ENCODE results near the gene FOXP2.
"Not testable (repeated sequence)": the region's sequence is repeated elsewhere in the genome, so short reads cannot be mapped to it uniquely, and the experiment has no call there.

Gene FOXP2

DNA sequence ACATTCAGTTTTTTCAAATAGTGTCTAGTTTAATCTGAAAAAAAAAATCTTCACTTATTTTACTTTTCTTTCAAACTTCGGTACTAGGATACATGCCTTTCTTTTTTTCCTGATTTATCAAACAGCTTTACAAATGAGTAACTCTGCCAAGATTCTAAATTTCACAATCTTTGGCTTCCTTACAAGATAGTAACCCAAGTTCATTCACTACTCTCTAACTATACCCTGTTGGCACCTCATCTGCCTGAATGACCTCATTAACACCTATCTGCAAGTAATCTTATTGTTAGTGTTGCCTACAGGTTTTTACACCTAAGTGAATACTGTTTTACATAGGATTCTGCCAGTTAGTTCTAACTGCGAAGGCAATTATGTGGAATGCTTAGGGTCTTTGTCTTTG, 159.8 kb downstream of the FOXP2 start:
- H3K27me3 Mint-ChIP-seq: peaks cover 2% of the 10 kb centered on the region
- H3K9me3 Mint-ChIP-seq: no peaks in the 10 kb centered on the region
- H3K27ac Mint-ChIP-seq: no peak overlapping the region
- no peaks in the 10 kb centered on the region for H3K36me3 Mint-ChIP-seq
- H3K4me3 Mint-ChIP-seq: no peak overlapping the region
- H3K4me1 Mint-ChIP-seq: no peaks in the 10 kb centered on the region

DNA sequence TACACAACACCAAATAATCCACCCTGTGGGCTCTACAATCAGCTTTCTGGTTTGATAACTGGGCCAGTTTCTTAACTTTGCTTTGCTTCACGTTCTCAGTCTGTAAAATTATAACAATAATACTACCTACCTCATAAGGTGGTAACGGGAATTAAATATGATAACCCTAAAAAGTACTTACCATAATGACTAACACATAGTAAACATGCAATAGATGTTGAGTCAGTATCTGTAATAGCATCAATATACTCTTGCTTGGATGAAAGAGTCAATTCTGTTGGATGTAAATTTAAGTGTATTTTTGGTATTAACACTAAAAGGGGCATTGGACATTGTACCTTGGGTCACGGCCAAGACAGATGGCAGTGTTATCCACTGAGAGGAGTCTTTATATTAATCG, 160.5 kb downstream of the FOXP2 start:
- peaks cover 2% of the 10 kb centered on the region for H3K27me3 Mint-ChIP-seq
- H3K9me3 Mint-ChIP-seq: no peaks in the 10 kb centered on the region
- no peak overlapping the region for H3K27ac Mint-ChIP-seq

DNA sequence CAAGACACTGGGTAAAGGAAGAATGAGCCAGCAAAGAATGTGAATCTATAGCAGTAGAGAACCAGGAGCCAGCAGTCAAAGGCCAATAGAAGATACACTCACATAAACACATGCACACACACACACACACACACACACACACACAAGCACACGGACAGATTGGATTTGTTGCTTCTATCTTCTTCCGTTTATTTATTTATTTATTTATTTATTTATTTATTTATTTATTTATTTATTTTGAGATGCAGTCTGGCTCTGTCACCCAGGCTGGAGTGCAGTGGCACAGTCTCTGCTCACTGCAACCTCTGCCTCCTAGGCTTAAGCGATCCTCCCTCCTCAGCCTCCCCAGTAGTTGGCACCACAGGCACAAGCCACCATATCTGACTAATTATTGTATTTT, 166.3 kb downstream of the FOXP2 start:
- H3K9me3 Mint-ChIP-seq, H3K27me3 Mint-ChIP-seq, H3K36me3 Mint-ChIP-seq, H3K27ac Mint-ChIP-seq, H3K4me3 Mint-ChIP-seq, H3K4me1 Mint-ChIP-seq: not testable (repeated sequence)

More for the DNA sequence above, 160.5 kb downstream of the FOXP2 start:
- H3K4me3 Mint-ChIP-seq: no peak overlapping the region
- no peaks in the 10 kb centered on the region for H3K4me1 Mint-ChIP-seq
- no peaks in the 10 kb centered on the region for H3K36me3 Mint-ChIP-seq

DNA sequence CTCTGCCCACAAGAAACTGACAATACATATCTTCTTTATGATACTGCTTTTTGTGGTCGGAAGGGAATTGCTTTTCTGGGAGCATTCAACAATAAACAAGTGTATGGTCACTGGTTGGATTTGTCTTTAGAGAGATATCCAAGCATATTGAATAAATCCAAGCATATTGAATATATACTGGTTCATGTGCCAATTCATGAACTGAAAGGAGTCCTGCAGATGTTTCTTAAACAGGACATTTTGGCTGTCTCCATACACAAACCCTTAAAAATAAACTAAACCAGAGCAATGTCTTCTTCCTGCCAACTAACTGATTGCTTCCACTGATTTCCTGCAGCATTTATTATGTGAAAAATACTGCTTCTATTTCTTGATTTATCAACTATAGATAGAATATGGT, 173.9 kb downstream of the FOXP2 start:
- no peaks in the 10 kb centered on the region for H3K36me3 Mint-ChIP-seq
- H3K27ac Mint-ChIP-seq: no peak overlapping the region
- no peaks in the 10 kb centered on the region for H3K27me3 Mint-ChIP-seq
- H3K4me3 Mint-ChIP-seq: no peak overlapping the region
- no peaks in the 10 kb centered on the region for H3K9me3 Mint-ChIP-seq
- H3K4me1 Mint-ChIP-seq: no peaks in the 10 kb centered on the region

DNA sequence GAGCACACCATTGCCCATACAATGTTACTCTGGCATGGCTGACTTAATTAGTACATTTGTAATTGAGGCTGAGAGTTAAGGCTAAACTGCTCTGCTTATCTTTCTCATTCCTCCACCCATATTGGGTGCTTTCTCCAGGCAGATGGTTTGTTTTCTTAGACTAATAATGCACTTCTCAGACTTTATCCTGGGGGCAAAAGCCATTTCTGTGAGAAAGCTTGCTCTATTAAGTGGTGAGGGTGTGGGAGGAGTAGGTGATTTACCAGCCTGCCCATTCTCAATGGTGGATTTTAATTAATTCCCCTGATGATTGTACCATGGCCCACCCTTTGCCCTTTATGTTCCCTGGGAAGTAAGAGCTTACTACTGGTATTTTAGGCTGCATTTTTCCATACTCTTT, 174.8 kb downstream of the FOXP2 start:
- Mint-ChIP-seq H3K27me3 (no peaks in the 10 kb centered on the region), H3K36me3 (no peaks in the 10 kb centered on the region), H3K4me1 (no peaks in the 10 kb centered on the region), H3K9me3 (no peaks in the 10 kb centered on the region), H3K27ac (no peak overlapping the region), H3K4me3 (no peak overlapping the region)

DNA sequence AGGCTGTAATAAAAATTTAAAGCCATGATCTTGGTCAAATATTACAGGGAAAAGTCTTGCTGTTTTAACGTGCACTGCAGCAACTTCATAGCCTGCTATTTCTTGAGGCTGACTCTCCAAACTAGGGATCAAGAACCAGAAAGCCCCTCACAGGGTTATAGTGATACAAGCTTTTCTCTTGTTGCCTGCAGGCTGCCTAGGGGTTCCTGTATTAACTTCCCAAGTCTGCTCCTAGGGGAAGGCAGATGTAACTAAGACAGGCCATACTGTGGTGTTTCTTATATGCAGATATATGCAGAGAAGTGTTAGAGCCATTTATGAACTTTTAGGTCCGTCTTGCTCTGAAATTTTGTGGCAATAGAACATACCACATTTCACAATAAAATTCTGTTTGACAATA, 175.7 kb downstream of the FOXP2 start:
- H3K27ac Mint-ChIP-seq: no peak overlapping the region
- H3K4me1 Mint-ChIP-seq: no peaks in the 10 kb centered on the region
- H3K27me3 Mint-ChIP-seq: no peaks in the 10 kb centered on the region
- H3K4me3 Mint-ChIP-seq: no peak overlapping the region
- no peaks in the 10 kb centered on the region for H3K9me3 Mint-ChIP-seq
- no peaks in the 10 kb centered on the region for H3K36me3 Mint-ChIP-seq

DNA sequence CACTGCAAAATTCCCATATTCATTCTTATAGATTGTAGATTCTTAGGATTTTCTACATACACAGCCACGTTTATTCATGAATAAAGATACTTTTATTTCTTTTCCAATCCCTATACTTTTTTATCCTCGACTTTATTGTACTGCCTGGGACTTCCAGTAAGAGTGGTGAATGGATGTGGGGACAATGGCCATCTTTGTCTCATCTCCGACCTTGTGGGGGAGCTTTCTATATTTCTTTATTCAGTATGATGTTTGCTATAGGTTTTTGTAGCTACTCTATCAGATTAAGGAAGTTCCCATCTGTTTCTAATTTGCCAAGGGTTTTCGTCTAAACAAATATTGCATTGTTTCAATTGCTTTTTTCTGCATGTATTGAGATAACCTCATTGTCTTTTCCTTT, 184.3 kb downstream of the FOXP2 start:
- Mint-ChIP-seq H3K27me3 (no peaks in the 10 kb centered on the region), H3K9me3 (no peaks in the 10 kb centered on the region), H3K4me3 (no peak overlapping the region), H3K4me1 (no peaks in the 10 kb centered on the region), H3K36me3 (no peaks in the 10 kb centered on the region), H3K27ac (no peak overlapping the region)

DNA sequence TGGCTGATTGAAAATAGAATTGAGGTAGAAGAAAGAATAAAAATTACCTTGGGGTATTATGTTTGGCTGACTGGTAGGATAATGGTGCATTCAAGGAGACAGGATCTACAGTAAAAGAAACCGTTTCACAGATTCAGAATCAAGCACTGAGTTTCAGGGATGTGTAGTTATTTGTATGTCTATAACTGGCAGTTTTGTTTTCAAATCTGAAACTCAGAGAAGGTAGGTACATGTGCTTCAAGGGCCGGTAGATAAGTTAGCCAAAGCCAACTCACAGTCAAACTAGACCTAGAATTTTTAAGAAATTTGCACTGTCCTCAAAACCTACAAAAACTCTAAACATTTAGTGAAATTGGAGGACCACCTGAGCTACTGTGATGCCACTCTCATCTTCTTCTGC, 191.5 kb downstream of the FOXP2 start:
- Mint-ChIP-seq H3K4me3 (no peak overlapping the region), H3K4me1 (no peaks in the 10 kb centered on the region), H3K27me3 (no peaks in the 10 kb centered on the region), H3K9me3 (no peaks in the 10 kb centered on the region), H3K36me3 (no peaks in the 10 kb centered on the region), H3K27ac (no peak overlapping the region)

DNA sequence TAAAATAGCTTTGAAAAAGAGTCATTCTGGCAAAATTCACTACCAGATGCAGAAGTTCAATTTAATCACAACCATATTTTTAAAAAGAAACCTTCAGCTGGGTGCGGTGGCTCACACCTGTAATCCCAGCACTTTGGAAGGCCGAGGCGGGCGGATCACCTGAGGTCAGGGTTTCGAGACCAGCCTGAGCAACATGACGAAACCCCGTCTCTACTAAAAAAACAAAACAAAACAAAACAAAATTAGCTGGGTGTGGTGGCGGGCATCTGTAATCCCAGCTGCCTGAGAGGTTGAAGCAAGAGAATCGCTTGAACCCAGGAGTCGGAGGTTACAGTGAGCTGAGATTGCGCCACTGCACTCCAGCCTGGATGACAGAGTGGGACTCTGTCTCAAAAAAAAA, 194.2 kb downstream of the FOXP2 start:
- not testable (repeated sequence) for H3K4me1 Mint-ChIP-seq, H3K27me3 Mint-ChIP-seq, H3K36me3 Mint-ChIP-seq, H3K27ac Mint-ChIP-seq, H3K9me3 Mint-ChIP-seq, H3K4me3 Mint-ChIP-seq

DNA sequence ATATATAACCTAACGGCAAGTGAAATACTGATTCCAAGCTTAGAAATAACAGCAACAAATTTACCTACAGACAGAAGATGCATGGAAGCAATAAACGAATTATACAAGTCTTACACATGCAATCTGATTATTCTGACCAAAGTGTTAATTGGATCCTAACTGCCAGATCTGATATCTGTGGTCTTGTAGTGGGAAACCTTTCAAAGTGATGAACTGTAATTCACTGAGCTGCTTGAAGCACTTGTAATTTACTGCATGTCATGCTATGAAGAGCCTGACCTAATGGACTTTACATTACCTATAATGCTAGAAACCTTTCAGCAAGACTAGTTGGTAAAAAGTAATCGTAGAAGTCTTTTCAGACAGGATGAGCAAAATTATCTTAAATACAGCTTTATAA, 205.6 kb downstream of the FOXP2 start:
- no peaks in the 10 kb centered on the region for H3K4me1 Mint-ChIP-seq
- H3K27ac Mint-ChIP-seq: no peak overlapping the region
- no peaks in the 10 kb centered on the region for H3K27me3 Mint-ChIP-seq
- no peaks in the 10 kb centered on the region for H3K9me3 Mint-ChIP-seq
- H3K36me3 Mint-ChIP-seq: no peaks in the 10 kb centered on the region
- no peak overlapping the region for H3K4me3 Mint-ChIP-seq

DNA sequence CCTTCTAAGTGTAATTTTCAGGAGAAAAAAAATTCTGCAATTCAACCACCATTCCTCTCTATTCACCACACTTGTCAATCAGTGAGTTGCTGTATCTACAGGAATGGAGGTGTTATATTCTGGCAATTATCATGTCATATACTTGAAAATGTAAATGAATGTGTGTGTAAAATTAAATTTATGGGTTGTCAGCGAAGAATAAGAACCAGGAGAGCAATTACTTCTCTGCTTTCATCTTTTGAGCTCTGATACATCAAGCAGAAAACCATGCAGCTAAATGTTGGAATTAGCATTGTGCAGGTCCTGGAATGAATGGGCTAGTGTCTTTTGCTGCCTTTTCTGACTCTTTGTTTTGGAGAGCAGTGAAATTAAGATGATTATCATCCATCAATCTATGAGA, 207.6 kb downstream of the FOXP2 start:
- Mint-ChIP-seq H3K27ac (no peak overlapping the region), H3K9me3 (no peaks in the 10 kb centered on the region), H3K27me3 (no peaks in the 10 kb centered on the region), H3K36me3 (no peaks in the 10 kb centered on the region), H3K4me1 (no peaks in the 10 kb centered on the region), H3K4me3 (no peak overlapping the region)

DNA sequence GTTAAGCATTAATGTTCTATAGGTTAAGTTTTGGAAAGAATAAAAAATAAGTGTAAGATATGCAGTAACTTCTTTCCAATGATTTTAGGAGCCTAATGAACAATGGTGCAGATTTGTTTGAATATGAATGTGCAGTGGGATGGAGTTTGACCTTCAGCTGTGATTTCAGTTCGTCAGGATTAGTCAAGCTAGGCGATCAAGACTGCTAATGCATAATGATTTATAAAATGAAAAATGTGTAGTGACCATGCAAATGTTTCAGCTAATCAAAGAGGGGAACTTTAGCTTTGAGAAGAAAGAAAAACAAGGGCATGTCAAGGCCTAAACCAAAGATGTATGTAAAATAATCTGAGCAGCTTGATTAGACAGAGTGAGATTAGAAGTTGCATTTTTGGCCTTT, 208.5 kb downstream of the FOXP2 start:
- no peaks in the 10 kb centered on the region for H3K27me3 Mint-ChIP-seq
- no peak overlapping the region for H3K4me3 Mint-ChIP-seq
- H3K36me3 Mint-ChIP-seq: no peaks in the 10 kb centered on the region

DNA sequence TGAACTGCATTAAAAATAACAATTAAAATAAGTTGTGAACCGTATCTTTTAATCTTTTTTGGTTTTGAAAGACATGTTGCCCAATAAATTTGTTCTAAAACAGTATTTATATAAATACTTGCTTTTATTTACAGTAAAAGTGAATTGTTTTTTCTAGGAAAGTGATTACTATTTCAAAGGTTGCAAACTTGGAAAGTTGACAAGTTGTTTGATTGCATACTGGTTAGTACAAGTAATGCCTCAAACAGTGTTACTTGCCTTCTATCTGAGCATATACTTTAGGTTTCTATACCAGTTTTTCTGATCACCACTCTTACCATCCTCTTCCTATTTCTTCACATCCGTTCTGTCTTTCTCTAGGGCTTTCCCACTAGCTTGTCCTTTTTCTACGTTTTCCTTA, 212.6 kb downstream of the FOXP2 start:
- Mint-ChIP-seq H3K27ac (no peak overlapping the region), H3K4me3 (no peak overlapping the region), H3K27me3 (no peaks in the 10 kb centered on the region), H3K9me3 (no peaks in the 10 kb centered on the region), H3K4me1 (no peaks in the 10 kb centered on the region), H3K36me3 (no peaks in the 10 kb centered on the region)

More for the DNA sequence above, 208.5 kb downstream of the FOXP2 start:
- no peak overlapping the region for H3K27ac Mint-ChIP-seq
- H3K9me3 Mint-ChIP-seq: no peaks in the 10 kb centered on the region
- H3K4me1 Mint-ChIP-seq: no peaks in the 10 kb centered on the region

DNA sequence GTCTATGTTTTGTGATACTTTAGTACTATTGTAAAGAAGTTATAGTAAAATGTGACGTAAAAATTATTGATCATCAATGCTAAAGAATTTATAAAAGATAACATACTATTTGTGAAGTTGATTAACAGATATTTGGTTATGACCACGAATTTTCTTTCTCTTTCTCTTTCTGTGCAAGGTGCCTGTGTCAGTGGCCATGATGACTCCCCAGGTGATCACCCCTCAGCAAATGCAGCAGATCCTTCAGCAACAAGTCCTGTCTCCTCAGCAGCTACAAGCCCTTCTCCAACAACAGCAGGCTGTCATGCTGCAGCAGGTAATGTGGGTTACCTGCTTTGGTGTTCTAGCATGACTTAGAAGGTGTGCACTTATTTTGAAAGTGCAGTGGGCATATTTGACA, 213.7 kb downstream of the FOXP2 start:
- H3K9me3 Mint-ChIP-seq: no peaks in the 10 kb centered on the region
- H3K27me3 Mint-ChIP-seq: no peaks in the 10 kb centered on the region
- H3K36me3 Mint-ChIP-seq: no peaks in the 10 kb centered on the region
- H3K27ac Mint-ChIP-seq: no peak overlapping the region
- no peak overlapping the region for H3K4me3 Mint-ChIP-seq
- H3K4me1 Mint-ChIP-seq: no peaks in the 10 kb centered on the region

DNA sequence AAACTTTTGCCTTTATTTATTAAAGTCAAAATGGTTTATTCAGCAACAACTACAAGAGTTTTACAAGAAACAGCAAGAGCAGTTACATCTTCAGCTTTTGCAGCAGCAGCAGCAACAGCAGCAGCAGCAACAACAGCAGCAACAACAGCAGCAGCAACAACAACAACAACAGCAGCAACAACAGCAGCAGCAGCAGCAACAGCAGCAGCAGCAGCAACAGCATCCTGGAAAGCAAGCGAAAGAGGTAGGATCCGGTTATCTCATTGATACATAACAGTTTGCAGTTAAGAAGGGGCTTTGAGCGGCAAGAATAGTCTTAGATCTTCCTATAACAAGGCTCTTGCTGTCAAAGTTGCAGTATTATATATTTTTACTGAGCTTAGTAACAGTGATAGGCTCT, 215.1 kb downstream of the FOXP2 start:
- Mint-ChIP-seq H3K27ac (no peak overlapping the region), H3K9me3 (no peaks in the 10 kb centered on the region), H3K4me3 (no peak overlapping the region), H3K36me3 (no peaks in the 10 kb centered on the region), H3K27me3 (no peaks in the 10 kb centered on the region), H3K4me1 (no peaks in the 10 kb centered on the region)

DNA sequence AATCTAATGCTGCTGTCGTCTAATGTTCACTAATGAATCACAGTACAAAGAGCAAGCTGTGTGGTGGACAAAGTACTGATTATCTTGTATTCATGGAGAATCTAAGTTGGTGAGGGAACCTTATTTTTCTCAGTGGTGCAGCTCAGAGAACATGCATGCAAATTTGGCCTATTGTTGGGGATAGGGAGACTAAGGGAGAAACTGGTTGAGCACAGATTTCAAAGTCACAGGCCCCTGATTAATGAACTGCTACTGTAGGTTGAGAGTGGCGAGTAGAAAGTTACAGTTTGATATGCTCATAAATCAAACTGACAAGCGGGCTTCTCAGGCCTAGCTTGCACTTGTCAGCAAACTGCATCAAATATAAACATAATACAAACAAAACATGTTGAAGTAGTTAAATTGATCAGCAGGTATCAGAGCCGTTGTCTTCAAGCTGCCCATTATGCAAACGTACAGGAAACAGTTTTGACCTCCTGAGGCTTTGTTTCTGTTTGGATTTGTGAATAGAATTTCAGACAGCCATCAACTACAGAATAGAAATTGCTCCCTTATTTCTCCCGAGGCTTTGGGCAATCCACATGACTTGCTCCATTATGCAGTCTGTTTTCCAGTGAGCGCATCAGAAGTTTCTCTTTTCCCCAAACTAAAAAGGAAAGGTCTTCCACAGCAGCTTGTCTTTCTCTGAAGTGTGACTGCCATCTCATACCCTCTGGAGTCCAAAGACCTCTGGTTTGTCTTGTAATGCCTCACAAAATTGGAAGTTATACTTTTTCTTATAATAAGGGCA, 215.8 kb downstream of the FOXP2 start:
- H3K27ac Mint-ChIP-seq: no peak overlapping the region
- H3K4me3 Mint-ChIP-seq: no peak overlapping the region
- no peaks in the 10 kb centered on the region for H3K4me1 Mint-ChIP-seq
- no peaks in the 10 kb centered on the region for H3K36me3 Mint-ChIP-seq
- H3K27me3 Mint-ChIP-seq: no peaks in the 10 kb centered on the region
- no peaks in the 10 kb centered on the region for H3K9me3 Mint-ChIP-seq

DNA sequence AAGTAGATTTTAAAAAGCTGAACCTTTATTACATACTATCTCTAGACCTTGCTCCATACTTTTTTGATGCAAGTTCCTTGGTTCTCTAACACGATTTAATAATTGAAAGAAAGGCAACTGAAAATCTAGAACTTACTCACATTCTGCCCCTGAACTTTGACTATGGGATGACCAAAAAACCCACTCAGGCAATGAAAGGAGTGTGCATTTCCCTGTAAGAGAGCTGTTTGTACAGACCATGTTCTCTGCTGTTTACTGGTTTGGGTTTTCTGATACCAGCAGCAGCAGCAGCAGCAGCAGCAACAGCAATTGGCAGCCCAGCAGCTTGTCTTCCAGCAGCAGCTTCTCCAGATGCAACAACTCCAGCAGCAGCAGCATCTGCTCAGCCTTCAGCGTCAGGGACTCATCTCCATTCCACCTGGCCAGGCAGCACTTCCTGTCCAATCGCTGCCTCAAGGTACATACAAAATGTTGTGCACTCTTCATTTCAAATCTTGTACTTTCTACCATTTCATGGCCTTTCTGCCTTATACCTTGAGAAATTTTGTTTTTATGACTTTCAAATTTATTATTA, 216.7 kb downstream of the FOXP2 start:
- Mint-ChIP-seq H3K4me1 (no peaks in the 10 kb centered on the region), H3K27me3 (no peaks in the 10 kb centered on the region), H3K4me3 (no peak overlapping the region), H3K36me3 (no peaks in the 10 kb centered on the region), H3K27ac (no peak overlapping the region), H3K9me3 (no peaks in the 10 kb centered on the region)

Measured in activated naive CD4-positive, alpha-beta T cell treated with anti-CD3 and anti-CD28 coated beads, Interleukin-2, amount 50 U/mL, for 24 hours (primary cell).